GM23338 (cell line): Measurements from ENCODE around the gene ASMT. TPM values are rescaled to one million over a fixed set of nuclear protein-coding genes. Genes with fewer than 3 reads are reported as not detected.

Experiments used
- CREB1 ChIP-seq: fragments of 250-450 bp; sonication (Bioruptor Pico); IDR thresholded peaks from 2 replicates; pipeline ENCODE4 v1.5.0; 2020; ENCODE audit warnings: low read depth, mild to moderate bottlenecking, moderate library complexity
- EZH2phosphoT487 ChIP-seq: fragments of 200-600 bp; sonication (generic); IDR thresholded peaks from one replicate; pipeline ENCODE4 v1.8.1; 2018; ENCODE audit warnings: antibody characterized with exemption; ENCODE audit not compliant: unreplicated experiment
- JUNB ChIP-seq: IDR thresholded peaks from one replicate; pipeline ENCODE4 v1.6.1; 2016; ENCODE audit warnings: antibody characterized with exemption; ENCODE audit not compliant: unreplicated experiment
- NANOG ChIP-seq: IDR thresholded peaks from 2 replicates; pipeline ENCODE4 v1.6.1; 2016; ENCODE audit warnings: antibody characterized with exemption, borderline replicate concordance
- POLR2AphosphoS5 ChIP-seq: IDR thresholded peaks from 2 replicates; pipeline ENCODE4 v1.6.1; 2016; ENCODE audit warnings: antibody characterized with exemption, low read depth
- ZNF462 ChIP-seq: fragments of 250-450 bp; sonication (Bioruptor Pico); IDR thresholded peaks from 2 replicates; pipeline ENCODE4 v1.5.0; 2020; ENCODE audit warnings: mild to moderate bottlenecking, moderate library complexity
- polyA plus RNA-seq: library from polyadenylated mRNA; unstranded; fragments of >200 nt; fragmentation: Nextera tagmentation; extraction: Ambion mirVana; gene quantifications from 2 replicates; pipeline ENCODE4 v1.2.1, GENCODE V29; 2016
- total RNA-seq: library from RNA; depleted of rRNA; stranded (reverse); fragments of >200 nt; shearing (Covaris generic); gene quantifications from 2 replicates; pipeline ENCODE4 v1.2.3, GENCODE V29; 2014; rRNA removed
- TF ChIP-seq, protein P1 (sequence below): IDR thresholded peaks from 2 replicates; pipeline ENCODE4 v1.6.1; 2016; ENCODE audit warnings: antibody characterized with exemption

The ASMT gene
- total and polyA plus RNA-seq, 2 experiments from 2014 or later = 0.53 to 2.4 TPM

DNA sequence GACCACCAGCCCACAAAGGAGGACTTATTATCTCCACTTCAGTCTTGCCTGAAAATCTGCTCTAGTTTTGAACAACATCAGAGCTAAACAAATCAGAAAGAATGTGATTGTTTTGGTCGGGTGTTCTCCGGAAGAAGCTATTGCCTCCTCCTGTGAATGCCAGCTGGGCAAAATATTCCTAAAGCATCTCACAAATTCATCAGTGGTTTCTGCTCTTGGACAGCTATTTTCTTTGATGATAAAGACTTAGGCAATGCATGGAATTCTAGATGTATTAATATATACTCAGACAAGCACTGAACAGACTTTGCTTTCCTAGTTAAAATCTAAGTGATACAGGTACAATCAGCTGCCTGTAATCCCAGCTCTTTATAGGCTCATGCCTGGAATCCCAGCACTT lies 71.8 kb downstream of the ASMT start (continued):
- TF ChIP-seq ZNF462 (no peak), JUNB (no peak), EZH2phosphoT487 (no peak), NANOG (no peak), CREB1 (no peak), POLR2AphosphoS5 (no peak)
- TF ChIP-seq, protein P1, sequence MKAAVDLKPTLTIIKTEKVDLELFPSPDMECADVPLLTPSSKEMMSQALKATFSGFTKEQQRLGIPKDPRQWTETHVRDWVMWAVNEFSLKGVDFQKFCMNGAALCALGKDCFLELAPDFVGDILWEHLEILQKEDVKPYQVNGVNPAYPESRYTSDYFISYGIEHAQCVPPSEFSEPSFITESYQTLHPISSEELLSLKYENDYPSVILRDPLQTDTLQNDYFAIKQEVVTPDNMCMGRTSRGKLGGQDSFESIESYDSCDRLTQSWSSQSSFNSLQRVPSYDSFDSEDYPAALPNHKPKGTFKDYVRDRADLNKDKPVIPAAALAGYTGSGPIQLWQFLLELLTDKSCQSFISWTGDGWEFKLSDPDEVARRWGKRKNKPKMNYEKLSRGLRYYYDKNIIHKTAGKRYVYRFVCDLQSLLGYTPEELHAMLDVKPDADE = no peak

Other genes starting within 250 kb of the ASMT start
- gene SLC25A6, start 222.9 kb upstream of the ASMT start, total RNA-seq = 394 and 486 TPM in 2 replicates
- 358 TPM in 2 replicates for gene SLC25A6, start 222.9 kb upstream of the ASMT start, polyA plus RNA-seq
- 50.3 and 53.7 TPM in 2 replicates for gene ASMTL, start 162.2 kb upstream of the ASMT start, total RNA-seq
- gene ASMTL, start 162.2 kb upstream of the ASMT start, polyA plus RNA-seq = 55.6 and 61.2 TPM in 2 replicates
- gene P2RY8, start 77.9 kb upstream of the ASMT start, total RNA-seq = 0.23 TPM in 1 of 2 replicates, not detected in the other
- 0.23 and 0.24 TPM in 2 replicates for gene P2RY8, start 77.9 kb upstream of the ASMT start, polyA plus RNA-seq
- 50.6 and 64.3 TPM in 2 replicates for gene AKAP17A, start 23.5 kb upstream of the ASMT start, total RNA-seq
- gene AKAP17A, start 23.5 kb upstream of the ASMT start, polyA plus RNA-seq = 23.9 and 27.6 TPM in 2 replicates